Gastroesophageal sphincter (tissue), 3 donors: ENCODE data around the gene TDRD9.

Experiments
- EP300 ChIP-seq: sonication (generic); formaldehyde crosslinking; IDR thresholded peaks from one replicate; pipeline ENCODE4 v1.6.1; 2017; ENCODE audit warnings: antibody characterized with exemption, mild to moderate bottlenecking
- POLR2A ChIP-seq, 2 donors: fragments of 450-650 bp; IDR thresholded peaks; one replicate each; pipeline ENCODE4 v1.6.1; 2017; ENCODE audit warnings: antibody characterized with exemption in 2 of 2, mild to moderate bottlenecking in 2 of 2, moderate library complexity in 1 of 2
- TF ChIP-seq, protein P1 (sequence below), 4 experiments: fragments of 200-600 bp in 2 of 4; fragments of 450-650 bp in 2 of 4; sonication (generic) in 1 of 4; IDR thresholded peaks; one replicate each; pipeline ENCODE4 v1.5.1; 2017 to 2019; ENCODE audit warnings: antibody characterized with exemption in 4 of 4, mild to moderate bottlenecking in 2 of 4, moderate library complexity in 2 of 4

DNA sequence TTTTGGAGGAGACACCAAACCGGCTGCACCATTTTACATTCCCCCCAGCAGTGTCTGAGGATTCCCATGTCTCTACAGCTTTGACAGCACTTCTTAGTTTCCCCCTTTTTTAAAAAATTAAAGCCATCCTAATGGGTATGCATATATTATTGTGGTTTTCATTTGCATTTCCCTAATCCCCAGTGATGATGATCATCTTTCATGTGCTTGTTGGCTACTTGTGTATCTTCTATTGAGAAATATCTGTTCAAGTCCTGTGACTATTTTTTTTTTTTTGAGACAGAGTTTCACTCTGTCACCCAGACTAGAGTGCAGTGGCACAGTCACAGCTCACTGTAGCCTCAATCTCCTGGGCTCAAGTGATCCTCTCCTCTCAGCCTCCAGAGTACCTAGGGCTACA lies 134.0 kb downstream of the TDRD9 start:
- TF ChIP-seq POLR2A (IDR thresholded peaks at IDR 0.05) (no peak), EP300 (no peak)
- TF ChIP-seq, protein P1, sequence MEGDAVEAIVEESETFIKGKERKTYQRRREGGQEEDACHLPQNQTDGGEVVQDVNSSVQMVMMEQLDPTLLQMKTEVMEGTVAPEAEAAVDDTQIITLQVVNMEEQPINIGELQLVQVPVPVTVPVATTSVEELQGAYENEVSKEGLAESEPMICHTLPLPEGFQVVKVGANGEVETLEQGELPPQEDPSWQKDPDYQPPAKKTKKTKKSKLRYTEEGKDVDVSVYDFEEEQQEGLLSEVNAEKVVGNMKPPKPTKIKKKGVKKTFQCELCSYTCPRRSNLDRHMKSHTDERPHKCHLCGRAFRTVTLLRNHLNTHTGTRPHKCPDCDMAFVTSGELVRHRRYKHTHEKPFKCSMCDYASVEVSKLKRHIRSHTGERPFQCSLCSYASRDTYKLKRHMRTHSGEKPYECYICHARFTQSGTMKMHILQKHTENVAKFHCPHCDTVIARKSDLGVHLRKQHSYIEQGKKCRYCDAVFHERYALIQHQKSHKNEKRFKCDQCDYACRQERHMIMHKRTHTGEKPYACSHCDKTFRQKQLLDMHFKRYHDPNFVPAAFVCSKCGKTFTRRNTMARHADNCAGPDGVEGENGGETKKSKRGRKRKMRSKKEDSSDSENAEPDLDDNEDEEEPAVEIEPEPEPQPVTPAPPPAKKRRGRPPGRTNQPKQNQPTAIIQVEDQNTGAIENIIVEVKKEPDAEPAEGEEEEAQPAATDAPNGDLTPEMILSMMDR (IDR thresholded peaks at IDR 0.05): no peak
